ENCODE measurements around the gene CFAP92. TPM values are rescaled to one million over a fixed set of nuclear protein-coding genes. Genes with fewer than 3 reads are reported as not detected.

CFAP92 gene
- total and polyA plus RNA-seq, 4 donors = 0.05 to 0.25 (median 0.06) TPM; not detected in 1

- no peak for TF ChIP-seq ZBTB33 (IDR thresholded peaks at IDR 0.05)
- no peak for TF ChIP-seq HNF4G (IDR thresholded peaks at IDR 0.05)
- no peak for TF ChIP-seq RAD21 (IDR thresholded peaks at IDR 0.05)
- TF ChIP-seq NR2F2 (IDR thresholded peaks at IDR 0.05) = no peak
- no peak for TF ChIP-seq SP1 (IDR thresholded peaks at IDR 0.05)
- TF ChIP-seq, protein P1, sequence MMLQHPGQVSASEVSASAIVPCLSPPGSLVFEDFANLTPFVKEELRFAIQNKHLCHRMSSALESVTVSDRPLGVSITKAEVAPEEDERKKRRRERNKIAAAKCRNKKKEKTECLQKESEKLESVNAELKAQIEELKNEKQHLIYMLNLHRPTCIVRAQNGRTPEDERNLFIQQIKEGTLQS (IDR thresholded peaks at IDR 0.05) = no peak
- TF ChIP-seq GABPA (IDR thresholded peaks at IDR 0.05 in 1 of 2, conservative IDR thresholded peaks at IDR 0.05 in 1 of 2) = no peak
- no peak for TF ChIP-seq FOXA2 (IDR thresholded peaks at IDR 0.05)
- no peak for TF ChIP-seq HNF4A (conservative IDR thresholded peaks at IDR 0.05)
- TF ChIP-seq TAF1 (conservative IDR thresholded peaks at IDR 0.05) = no peak
These were observed 97.8 kb downstream of the CFAP92 start (continued) for GRCh38 chr3:128895843-128896697.

DNA sequence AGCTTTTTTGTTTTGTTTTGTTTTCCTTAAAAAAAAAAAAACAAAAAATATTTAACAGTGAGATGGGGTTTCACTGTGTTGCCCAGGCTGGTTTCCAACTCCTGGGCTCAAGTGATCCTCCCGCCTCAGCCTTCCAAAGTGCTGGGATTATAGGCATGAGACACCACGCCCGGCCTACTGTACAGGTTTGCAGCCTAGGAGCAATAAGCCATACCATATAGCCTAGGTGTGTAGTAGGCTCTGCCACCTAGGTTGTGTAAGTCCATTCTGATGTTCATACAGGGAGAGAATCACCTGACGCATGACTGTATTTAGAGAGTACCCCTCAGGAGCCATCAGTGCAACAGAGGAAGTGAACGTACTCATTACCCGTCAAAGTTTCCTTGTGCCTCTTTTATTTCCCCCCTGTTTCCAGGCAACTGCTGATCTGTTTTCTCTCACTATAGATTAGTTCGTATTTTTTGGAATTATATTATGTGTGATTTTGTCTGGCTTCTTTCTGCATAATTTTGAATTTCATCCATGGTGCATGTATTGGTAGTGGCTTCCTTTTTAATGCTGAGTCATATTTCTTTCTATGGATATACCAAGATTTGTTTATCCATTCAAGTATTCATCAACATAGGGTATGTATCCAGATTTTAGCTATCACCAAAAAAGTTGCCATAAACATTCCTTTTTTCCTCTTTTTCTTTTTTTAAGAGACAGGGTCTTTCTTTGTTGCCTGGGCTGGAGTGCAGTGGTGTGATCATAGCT, 104.6 kb downstream of the CFAP92 start:
- no peak for DNase-seq (ENCODE audit: low spot score)
- H3K36me3 ChIP-seq (ENCODE audit: control insufficient read depth in 4 of 4, insufficient read depth in 3 of 4, low read depth in 1 of 4, low read length in 3 of 4) = peaks cover 6 to 19% (median 13%) of the 10 kb centered on the region in 4 donors
- H3K9ac ChIP-seq (ENCODE audit: low read depth in 1 of 2, low read length in 2 of 2) = no peak overlapping the region
- H3K27me3 ChIP-seq (ENCODE audit: control insufficient read depth in 4 of 4, insufficient read depth in 4 of 4, low read length in 3 of 4) = no peaks in the 10 kb centered on the region
- no peak overlapping the region for H3K27ac ChIP-seq (ENCODE audit: low read depth in 1 of 2, low read length in 2 of 2)
- H3K9me3 ChIP-seq (ENCODE audit: control insufficient read depth in 4 of 4, low read length in 3 of 4) = no peaks in the 10 kb centered on the region
- TF ChIP-seq HNF4A (conservative IDR thresholded peaks at IDR 0.05) (no peak), JUND (IDR thresholded peaks at IDR 0.05) (no peak), FOXA1 (IDR thresholded peaks at IDR 0.05) (no peak), SP1 (IDR thresholded peaks at IDR 0.05) (no peak), ZBTB33 (IDR thresholded peaks at IDR 0.05) (no peak), RAD21 (IDR thresholded peaks at IDR 0.05) (no peak), TAF1 (conservative IDR thresholded peaks at IDR 0.05) (no peak), EGR1 (IDR thresholded peaks at IDR 0.05; ENCODE audit: low read depth in 2 of 2) (no peak), RXRA (IDR thresholded peaks at IDR 0.05) (no peak), HNF4G (IDR thresholded peaks at IDR 0.05) (no peak), YY1 (IDR thresholded peaks at IDR 0.05) (no peak), FOXA2 (IDR thresholded peaks at IDR 0.05) (no peak), GABPA (IDR thresholded peaks at IDR 0.05 in 1 of 2, conservative IDR thresholded peaks at IDR 0.05 in 1 of 2) (no peak), NR2F2 (IDR thresholded peaks at IDR 0.05) (no peak)
- TF ChIP-seq, protein P1 (IDR thresholded peaks at IDR 0.05) = no peak
- TF ChIP-seq, protein P2, sequence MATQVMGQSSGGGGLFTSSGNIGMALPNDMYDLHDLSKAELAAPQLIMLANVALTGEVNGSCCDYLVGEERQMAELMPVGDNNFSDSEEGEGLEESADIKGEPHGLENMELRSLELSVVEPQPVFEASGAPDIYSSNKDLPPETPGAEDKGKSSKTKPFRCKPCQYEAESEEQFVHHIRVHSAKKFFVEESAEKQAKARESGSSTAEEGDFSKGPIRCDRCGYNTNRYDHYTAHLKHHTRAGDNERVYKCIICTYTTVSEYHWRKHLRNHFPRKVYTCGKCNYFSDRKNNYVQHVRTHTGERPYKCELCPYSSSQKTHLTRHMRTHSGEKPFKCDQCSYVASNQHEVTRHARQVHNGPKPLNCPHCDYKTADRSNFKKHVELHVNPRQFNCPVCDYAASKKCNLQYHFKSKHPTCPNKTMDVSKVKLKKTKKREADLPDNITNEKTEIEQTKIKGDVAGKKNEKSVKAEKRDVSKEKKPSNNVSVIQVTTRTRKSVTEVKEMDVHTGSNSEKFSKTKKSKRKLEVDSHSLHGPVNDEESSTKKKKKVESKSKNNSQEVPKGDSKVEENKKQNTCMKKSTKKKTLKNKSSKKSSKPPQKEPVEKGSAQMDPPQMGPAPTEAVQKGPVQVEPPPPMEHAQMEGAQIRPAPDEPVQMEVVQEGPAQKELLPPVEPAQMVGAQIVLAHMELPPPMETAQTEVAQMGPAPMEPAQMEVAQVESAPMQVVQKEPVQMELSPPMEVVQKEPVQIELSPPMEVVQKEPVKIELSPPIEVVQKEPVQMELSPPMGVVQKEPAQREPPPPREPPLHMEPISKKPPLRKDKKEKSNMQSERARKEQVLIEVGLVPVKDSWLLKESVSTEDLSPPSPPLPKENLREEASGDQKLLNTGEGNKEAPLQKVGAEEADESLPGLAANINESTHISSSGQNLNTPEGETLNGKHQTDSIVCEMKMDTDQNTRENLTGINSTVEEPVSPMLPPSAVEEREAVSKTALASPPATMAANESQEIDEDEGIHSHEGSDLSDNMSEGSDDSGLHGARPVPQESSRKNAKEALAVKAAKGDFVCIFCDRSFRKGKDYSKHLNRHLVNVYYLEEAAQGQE (IDR thresholded peaks at IDR 0.05) = no peak
- TF ChIP-seq, protein P3, sequence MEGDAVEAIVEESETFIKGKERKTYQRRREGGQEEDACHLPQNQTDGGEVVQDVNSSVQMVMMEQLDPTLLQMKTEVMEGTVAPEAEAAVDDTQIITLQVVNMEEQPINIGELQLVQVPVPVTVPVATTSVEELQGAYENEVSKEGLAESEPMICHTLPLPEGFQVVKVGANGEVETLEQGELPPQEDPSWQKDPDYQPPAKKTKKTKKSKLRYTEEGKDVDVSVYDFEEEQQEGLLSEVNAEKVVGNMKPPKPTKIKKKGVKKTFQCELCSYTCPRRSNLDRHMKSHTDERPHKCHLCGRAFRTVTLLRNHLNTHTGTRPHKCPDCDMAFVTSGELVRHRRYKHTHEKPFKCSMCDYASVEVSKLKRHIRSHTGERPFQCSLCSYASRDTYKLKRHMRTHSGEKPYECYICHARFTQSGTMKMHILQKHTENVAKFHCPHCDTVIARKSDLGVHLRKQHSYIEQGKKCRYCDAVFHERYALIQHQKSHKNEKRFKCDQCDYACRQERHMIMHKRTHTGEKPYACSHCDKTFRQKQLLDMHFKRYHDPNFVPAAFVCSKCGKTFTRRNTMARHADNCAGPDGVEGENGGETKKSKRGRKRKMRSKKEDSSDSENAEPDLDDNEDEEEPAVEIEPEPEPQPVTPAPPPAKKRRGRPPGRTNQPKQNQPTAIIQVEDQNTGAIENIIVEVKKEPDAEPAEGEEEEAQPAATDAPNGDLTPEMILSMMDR (IDR thresholded peaks at IDR 0.05; ENCODE audit: low read depth, low read length, missing input control) = no peak
- TF ChIP-seq, protein P4, sequence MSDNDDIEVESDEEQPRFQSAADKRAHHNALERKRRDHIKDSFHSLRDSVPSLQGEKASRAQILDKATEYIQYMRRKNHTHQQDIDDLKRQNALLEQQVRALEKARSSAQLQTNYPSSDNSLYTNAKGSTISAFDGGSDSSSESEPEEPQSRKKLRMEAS (IDR thresholded peaks at IDR 0.05) = no peak
- WGBS = 96% methylated on average over 7 of the region's 7 CpGs
- peaks cover 0 to 9% (median 6%) of the 10 kb centered on the region in 4 donors for H3K4me1 ChIP-seq (ENCODE audit: control insufficient read depth in 4 of 4, insufficient read depth in 4 of 4, low read length in 3 of 4)
- H3K4me3 ChIP-seq (ENCODE audit: low read depth in 1 of 3, low read length in 3 of 3) = no peak overlapping the region

Data from liver (tissue), 9 donors.